GM12878 (cell line): ENCODE measurements around the gene MRPS15. TPM values are rescaled to one million over a fixed set of nuclear protein-coding genes. Genes with fewer than 3 reads are reported as not detected.

Experiments
- GABPA ChIP-seq: IDR thresholded peaks from 2 replicates; pipeline ENCODE4 v1.6.1; 2014; ENCODE audit warnings: antibody characterized with exemption, low read depth, mild to moderate bottlenecking, inconsistent platforms
- JUND ChIP-seq: IDR thresholded peaks from 2 replicates; pipeline ENCODE4 v1.6.1; 2012; ENCODE audit warnings: low read depth, mild to moderate bottlenecking, low read length, improper control_type of control experiment, moderate library complexity
- POU2F2 ChIP-seq: IDR thresholded peaks from 3 replicates; pipeline ENCODE4 v1.6.1; 2011; ENCODE audit warnings: low read depth, mild to moderate bottlenecking, low read length, borderline replicate concordance
- PRDM15 ChIP-seq: fragments of 450-650 bp; formaldehyde crosslinking; IDR thresholded peaks from 2 replicates; pipeline ENCODE4 v1.4.0; 2020; ENCODE audit warnings: mild to moderate bottlenecking, moderate library complexity
- ZNF592 ChIP-seq: fragments of 450-650 bp; IDR thresholded peaks from 2 replicates; pipeline ENCODE4 v1.6.1; 2017; ENCODE audit warnings: mild to moderate bottlenecking, moderate library complexity
- polyA plus RNA-seq, 11 experiments: library from polyadenylated mRNA; depleted of rRNA in 4 of 11; unstranded in 6 of 11; stranded (reverse) in 5 of 11; fragments of >200 nt; fragmentation: Nextera tagmentation in 4 of 11; fragmentation: Illumina TruSeq in 1 of 11; extraction: Ambion mirVana in 4 of 11; extraction: Trizol in 1 of 11; gene quantifications; 1 replicate in 1 of 11; 2 replicates in 10 of 11; pipeline versions ENCODE4 v1.2.1 to v1.2.3, GENCODE V29; 2011 to 2016; ENCODE audit warnings: inconsistent platforms in 2 of 11, missing spikeins in 2 of 11, low read depth in 1 of 11
- total RNA-seq, 4 experiments: library from RNA; depleted of rRNA in 3 of 4; stranded (reverse); fragments of >200 nt in 3 of 4; fragmentation: Illumina TruSeq in 1 of 4; extraction: Trizol in 1 of 4; gene quantifications; 2 replicates each; pipeline versions ENCODE4 v1.2.1 to v1.2.3, GENCODE V29; 2013 to 2021

Gene MRPS15
- total and polyA plus RNA-seq, 10 of the 15 experiments (the other 5 are each of a cell fraction or from before 2014, with no cell fraction given) = 41.1 to 207 (median 107) TPM

GRCh38 chr1:36415661-36416326 lies 48.4 kb downstream of the MRPS15 start (continued):
- TF ChIP-seq PRDM15 (CRISPR knock-in tag) = no peak
- no peak for TF ChIP-seq POU2F2
- no peak for TF ChIP-seq GABPA
- no peak for TF ChIP-seq ZNF592
- no peak for TF ChIP-seq JUND
- TF ChIP-seq, all 136 proteins: peak for 0
